Activated CD4-positive, alpha-beta T cell treated with anti-CD3 and anti-CD28 coated beads, Interleukin-2, amount 50 U/mL, for 48 hours (primary cell): ENCODE data around the gene BCL2.
"Not testable (repeated sequence)": the region's sequence is repeated elsewhere in the genome, so short reads cannot be mapped to it uniquely, and the experiment has no call there.

Source experiments
- DNase-seq, 2 experiments: peaks; one replicate each; pipeline ENCODE4 v3.0.0-alpha.2; 2020

BCL2 gene

DNA sequence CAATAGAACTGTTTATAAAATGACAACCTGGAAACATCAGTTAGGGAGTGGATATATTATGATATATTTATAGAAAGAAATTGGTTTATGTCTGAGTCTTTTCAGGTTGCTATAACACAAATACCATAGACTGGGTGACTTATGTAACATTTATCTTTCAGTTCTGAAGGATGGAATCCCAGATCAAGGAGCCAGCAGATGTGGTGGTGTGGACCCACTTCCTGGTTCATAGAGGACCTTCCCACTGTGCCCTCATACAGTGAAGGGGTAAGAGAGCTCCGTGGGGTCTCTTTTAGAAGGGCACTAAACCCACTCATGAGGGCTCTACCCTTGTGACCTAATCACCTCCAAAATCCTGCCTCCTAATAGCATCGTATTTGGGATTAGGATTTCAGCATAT, 86.7 kb downstream of the BCL2 start:
- no peak for DNase-seq

GRCh38 chr18:63229971-63230370, 89.6 kb downstream of the BCL2 start:
- no peak for DNase-seq

DNA sequence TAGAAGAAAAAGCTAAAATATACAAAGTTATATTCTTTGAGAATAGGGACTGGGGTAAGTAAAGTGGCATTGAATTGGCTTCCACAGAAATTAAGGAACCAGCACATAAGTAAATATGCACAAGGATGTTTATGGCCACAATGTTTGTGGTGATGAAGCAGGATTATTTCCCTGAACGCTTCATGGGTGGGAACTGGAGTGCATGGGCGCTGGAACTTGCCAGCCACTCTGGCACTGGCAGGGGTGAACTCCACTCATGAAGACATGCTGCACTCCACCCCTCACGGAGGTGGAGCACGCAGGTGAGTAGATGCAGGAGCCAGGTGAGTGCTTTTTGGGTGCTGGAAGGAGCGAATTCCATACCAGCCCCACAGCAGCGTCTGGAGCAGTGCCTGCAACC, 94.1 kb downstream of the BCL2 start:
- DNase-seq = no peak

DNA sequence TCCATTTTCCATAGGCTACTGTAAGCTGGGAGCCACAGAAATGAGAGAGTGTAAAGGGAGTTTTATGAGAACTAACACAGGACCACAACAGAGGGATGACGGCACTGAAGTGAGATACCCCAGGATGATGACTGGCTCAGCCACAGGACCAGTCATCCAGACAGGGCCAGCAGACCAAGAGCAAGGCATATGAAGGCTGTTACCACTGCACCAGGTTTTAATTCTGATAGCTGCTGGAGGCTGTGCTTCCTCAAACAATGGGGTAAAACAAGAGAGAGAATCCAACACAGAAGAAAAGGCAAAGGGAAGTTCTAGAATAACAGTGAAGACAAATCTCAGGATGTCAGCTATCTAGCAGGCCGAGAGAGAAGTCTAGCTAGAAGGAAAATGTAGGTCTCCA, 94.9 kb downstream of the BCL2 start:
- DNase-seq = peak; percentile 53 to 64

DNA sequence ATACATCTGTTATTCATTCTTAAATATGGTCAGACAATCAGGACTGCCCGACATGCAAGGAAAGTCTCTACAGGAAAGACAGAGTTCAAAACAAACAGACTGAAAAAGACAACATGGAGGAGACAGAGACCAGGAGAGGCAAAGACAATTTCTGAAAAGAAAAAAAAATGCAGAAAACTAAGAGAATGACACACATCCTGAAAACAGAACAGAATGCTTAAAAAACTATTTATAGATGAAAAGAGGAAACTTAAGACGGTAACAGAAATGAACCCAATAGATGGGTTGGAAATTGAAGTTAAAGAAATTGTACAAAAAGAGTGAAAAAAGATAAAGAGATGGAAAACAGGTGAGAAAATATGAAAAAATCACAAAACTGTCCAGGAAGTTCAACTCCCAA, 95.7 kb downstream of the BCL2 start:
- DNase-seq = no peak

- no peak for DNase-seq
Observed at GRCh38 chr18:63220903-63221302, 98.7 kb downstream of the BCL2 start.

DNA sequence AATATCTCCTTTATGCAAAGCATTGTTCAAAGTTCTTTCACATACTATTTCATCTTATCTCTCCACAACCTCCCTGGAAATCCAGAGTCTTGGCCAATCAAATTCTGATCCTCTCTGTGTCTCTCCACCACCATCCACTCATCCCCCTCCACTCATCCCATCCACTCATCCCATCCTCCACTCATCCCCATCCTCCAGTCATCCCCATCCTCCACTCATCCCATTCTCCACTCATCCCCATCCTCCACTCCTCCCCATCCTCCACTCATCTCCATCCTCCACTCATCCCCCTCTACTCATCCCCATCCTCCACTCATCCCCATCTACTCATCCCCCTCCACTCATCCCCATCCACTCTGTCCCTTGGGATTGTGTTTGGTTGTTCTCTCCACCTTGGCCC, 101.1 kb downstream of the BCL2 start:
- no peak for DNase-seq

GRCh38 chr18:63216516-63217311, 102.9 kb downstream of the BCL2 start:
- DNase-seq = no peak

DNA sequence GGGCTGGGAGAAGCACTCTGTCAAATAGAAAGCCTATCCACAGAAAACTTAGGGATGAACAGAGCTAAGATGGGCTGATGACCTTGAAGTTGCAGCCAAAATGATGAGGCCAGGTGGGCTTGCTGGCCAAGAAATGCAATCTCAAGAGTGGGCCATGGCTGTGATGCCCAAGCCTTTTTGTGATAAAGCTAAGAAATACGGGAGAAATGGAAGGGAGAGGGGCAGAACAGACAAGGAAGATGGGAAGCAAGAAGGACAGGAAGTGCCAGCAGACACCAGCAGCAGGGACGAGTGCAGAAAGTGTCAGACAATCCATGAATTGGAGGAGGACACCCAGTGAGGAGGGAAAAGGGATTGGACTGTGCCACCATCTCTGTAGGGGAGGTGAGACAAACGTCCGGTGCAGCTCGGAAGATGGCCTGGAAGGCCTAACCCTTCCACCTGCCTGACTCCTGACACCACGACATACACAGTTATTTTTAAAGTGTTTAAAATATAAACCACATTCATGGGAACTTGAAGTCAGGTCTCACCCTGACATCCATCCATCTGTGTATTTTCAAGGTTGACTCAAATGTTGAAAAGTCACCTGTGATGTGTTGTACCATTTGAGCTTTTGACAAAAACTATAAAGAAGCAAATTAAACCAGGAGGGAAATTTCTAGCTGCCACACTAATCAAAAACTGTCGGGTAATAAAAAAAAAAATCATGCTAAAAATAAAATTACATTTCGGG, 105.5 kb downstream of the BCL2 start:
- no peak for DNase-seq

DNA sequence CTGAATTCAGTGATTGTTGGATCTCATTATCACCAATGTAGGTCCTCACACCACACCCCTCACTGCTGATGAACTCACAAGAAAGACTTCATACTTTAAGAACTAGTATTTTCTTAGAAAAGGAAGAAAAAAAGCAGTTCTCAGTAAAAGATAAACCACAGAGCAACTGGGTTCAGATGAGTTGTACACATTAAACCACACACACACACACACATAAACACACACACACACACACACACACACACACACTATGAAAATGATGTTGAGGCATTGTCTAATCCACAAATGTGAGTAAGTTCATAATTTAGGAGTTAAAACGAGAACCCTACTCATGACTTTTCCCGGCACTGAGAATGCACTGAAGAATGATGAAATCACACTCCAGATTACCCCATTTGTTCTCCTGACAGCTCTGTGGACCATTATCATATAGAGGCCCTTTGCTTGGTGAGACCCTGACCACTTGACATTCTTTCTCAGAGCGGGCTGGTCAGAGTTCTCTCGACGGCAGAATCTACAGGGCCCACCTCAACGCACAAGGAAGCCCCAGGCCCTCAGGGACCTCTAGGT, 106.2 kb downstream of the BCL2 start:
- DNase-seq = no peak

- DNase-seq = no peak
Observed at GRCh38 chr18:63210521-63210920, 109.0 kb downstream of the BCL2 start.

GRCh38 chr18:63208676-63209075, 110.9 kb downstream of the BCL2 start:
- no peak for DNase-seq

DNA sequence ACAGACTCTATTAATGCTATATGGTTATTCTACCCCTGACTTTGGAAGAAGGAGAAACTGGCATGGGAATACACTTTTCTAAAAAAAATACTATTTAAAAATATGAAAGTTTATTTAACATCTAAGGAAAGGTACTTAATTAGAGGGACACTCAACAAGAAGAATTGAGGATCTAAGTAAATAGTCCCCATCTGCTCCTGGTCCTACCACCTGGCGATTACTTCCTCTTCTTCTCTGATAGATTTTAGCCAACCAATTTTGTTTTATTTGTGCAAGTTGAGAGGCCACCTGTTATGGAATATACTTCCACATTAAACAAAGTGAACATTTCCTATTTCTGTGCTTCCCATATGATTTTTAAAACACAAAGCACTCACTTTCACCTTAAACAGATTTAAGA, 111.7 kb downstream of the BCL2 start:
- DNase-seq = no peak

- no peak for DNase-seq
Observed at GRCh38 chr18:63207143-63207790, 112.3 kb downstream of the BCL2 start.

DNA sequence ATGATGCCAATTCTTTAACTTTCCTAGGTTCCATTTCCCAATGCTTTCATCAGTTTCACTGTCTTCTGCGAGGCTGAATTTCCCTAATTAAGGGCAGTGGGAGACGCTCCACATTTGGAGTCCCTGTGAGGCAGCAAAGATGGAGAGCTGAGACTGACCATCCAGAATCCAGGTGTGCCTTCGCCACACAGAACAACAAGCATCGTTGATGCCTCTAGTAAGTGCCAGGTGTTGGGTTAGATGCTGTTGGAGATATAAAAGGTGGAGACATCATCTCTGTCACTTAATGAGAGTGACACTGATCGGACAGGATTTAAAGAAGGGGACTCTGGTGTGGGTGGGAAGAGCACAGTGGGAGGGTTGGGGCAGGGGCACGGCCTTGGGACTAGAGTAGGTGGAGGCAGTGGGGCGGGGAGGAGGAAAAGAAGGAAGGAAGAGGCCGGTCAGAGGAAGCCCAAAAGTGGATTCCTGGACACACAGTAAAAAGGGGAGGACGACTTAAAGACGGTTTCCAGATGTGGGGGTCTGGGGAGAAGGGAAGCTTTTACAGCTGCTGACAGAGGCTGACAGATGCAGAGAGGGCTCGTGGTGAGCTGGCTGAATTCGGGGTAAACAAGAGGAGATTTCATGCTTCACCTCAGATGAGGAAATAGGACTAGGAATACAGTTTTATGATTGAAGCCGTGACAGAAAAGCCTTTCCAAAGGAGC, 113.0 kb downstream of the BCL2 start:
- no peak for DNase-seq

DNA sequence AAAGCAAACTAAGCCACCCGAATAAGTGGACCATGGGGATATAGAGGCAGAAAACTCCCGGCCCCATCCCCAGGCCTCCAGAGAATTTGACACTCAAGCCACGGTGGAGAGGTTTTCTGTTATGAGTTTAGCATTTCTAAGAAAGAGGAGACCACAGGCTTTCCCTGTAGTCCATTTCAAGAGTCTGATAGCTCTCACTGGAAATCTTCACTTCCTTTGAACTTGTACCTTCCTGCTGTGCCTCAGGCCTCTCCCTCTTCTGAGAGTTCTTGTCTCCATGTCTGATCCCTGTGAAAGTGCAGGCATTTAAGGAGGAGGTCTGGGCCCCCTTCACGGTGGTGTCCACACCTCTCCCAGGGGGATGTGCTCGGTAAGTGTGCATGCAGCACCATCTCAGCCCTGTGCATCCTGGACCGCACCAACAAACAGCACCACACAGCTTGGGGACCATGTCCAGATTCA, 113.7 kb downstream of the BCL2 start:
- DNase-seq = no peak

DNA sequence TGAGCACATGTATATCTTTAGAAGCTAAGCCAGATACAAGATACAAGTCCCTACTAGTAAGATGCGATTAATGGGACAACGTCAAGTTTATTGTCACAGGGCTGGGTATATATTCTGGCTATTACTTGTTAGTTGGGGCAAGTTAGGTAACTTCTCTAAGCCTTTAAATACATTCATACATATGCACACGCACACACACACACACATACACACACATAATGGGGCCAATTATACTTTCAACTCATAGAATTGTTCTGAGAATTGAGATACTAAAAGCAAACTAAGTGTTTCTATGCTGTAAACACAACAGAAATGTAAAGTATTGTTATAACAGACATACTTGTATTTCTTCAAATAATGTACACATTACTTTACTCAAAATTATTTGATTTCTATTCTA, 116.1 kb downstream of the BCL2 start:
- DNase-seq = no peak

DNA sequence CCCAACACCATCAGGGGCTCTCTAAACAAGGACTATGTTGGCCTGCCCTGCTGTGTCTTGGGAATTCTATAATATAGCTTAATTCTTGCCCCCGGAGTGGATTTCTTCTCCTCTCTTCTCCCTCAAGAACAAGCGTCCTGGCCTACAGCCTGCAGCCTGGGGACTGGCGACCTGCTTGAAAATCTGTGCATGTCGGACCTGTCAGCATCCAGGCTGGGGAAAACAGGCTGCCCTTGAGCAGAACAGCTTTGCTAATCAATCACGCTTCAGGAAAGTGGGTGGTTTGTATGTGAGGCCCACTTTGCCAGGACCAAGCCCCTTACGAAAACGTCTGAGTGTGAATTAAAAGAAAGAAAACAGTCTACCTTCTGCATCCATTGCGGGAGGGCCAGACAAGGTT, 116.7 kb downstream of the BCL2 start:
- DNase-seq = no peak

DNA sequence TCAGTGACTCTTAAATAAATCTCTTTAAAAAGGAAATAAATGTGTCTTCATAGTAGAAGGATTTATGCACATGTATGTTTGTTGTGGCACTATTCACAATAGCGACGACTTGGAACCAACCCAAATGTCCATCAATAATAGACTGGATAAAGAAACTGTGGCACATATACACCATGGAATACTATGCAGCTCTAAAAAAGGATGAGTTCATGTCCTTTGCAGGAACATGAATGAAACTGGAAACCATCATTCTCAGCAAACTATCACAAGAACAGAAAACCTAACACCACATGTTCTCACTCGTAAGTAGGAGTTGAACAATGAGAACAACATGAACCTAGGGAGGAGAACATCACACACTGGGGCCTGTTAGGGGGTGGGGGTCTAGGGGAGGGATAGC, 118.1 kb downstream of the BCL2 start:
- not testable (repeated sequence) for DNase-seq

GRCh38 chr18:63199743-63200241, 119.8 kb downstream of the BCL2 start:
- DNase-seq = peak in 1 of 2 experiments; percentile 38

- DNase-seq = no peak
Observed at GRCh38 chr18:63198868-63199742, 120.5 kb downstream of the BCL2 start.
